K562 (cell line): ENCODE data around the gene PSMA6. TPM values are rescaled to one million over a fixed set of nuclear protein-coding genes. Genes with fewer than 3 reads are reported as not detected.

Experiments
- ATAC-seq: fragments of 200-7000 bp; cut with Tn5 transposase; 3 replicates; pipeline ENCODE4 v1.9.1; 2020; ENCODE audit warnings: moderate library complexity
- BruUV-seq: library from RNA; stranded (reverse); fragments of 400-500 nt; replicated peaks from 2 replicates; lab custom pipeline; 2021; lab: Mats Ljungman, UMichigan
- CTCF ChIA-PET: fragments of 300-600 bp; formaldehyde crosslinking; extraction: SDS; loops from one replicate; lab custom pipeline; 2021; ENCODE audit warnings: low intra/inter-chr PET ratio; lab: Yijun Ruan, JAX
- POLR2A ChIA-PET: fragments of 300-600, 350-650 bp; sonication (Branson Sonifier 250); formaldehyde crosslinking; extraction: SDS; loops from one replicate; lab custom pipeline; 2021; ENCODE audit warnings: antibody characterized with exemption, inconsistent platforms; lab: Yijun Ruan, JAX
- DNase-seq, 4 experiments: peaks; one replicate each; pipeline versions ENCODE4 v3.0.0 to v3.0.0-alpha.2; 2011 to 2018; ENCODE audit warnings: low spot score in 3 of 4, mixed read lengths in 3 of 4; ENCODE audit errors: extremely low read depth in 1 of 4
- FAIRE-seq: peaks from 2 replicates; lab custom pipeline; 2011; peaks lifted over from hg19 to GRCh38; lab: Jason Lieb, UNC
- H2AFZ ChIP-seq: 2 replicates; pipeline ENCODE4 v1.6.0; 2011; ENCODE audit warnings: low read depth, low read length, control low read depth, inconsistent platforms
- H3K27ac ChIP-seq: fragments of 200-600 bp; 3 replicates; pipeline ENCODE4 v1.8.0; 2011; ENCODE audit warnings: low read depth, mild to moderate bottlenecking, control low read depth, inconsistent platforms, low read length, moderate library complexity, mixed read lengths; ENCODE audit errors: extremely low read depth
- H3K27me3 ChIP-seq, 2 experiments: fragments of 300-600 bp in 1 of 2; 2 replicates in 1 of 2; 3 replicates in 1 of 2; pipeline versions ENCODE4 v1.6.0 to v1.8.0; 2011; ENCODE audit warnings: inconsistent platforms in 2 of 2, low read length in 2 of 2, mild to moderate bottlenecking in 1 of 2, mixed read lengths in 1 of 2, moderate library complexity in 1 of 2; ENCODE audit not compliant: control insufficient read depth in 2 of 2, insufficient read depth in 2 of 2
- H3K36me3 ChIP-seq: fragments of 300-600 bp; 3 replicates; pipeline ENCODE4 v1.8.0; 2011; ENCODE audit warnings: mild to moderate bottlenecking, low read length, inconsistent platforms; ENCODE audit not compliant: control insufficient read depth, insufficient read depth
- H3K4me1 ChIP-seq, 2 experiments: fragments of 200-600 bp in 1 of 2; replicated peaks in 1 of 2; 2 replicates in 1 of 2; 3 replicates in 1 of 2; pipeline versions ENCODE4 v1.5.1 to v1.8.0; 2011; ENCODE audit warnings: inconsistent platforms in 2 of 2, low read length in 2 of 2, mild to moderate bottlenecking in 1 of 2, mixed read lengths in 1 of 2, moderate library complexity in 1 of 2; ENCODE audit not compliant: control insufficient read depth in 2 of 2, insufficient read depth in 2 of 2
- H3K4me2 ChIP-seq: 2 replicates; pipeline ENCODE4 v1.6.1; 2011; ENCODE audit warnings: low read length, control low read depth, inconsistent platforms, mixed read lengths; ENCODE audit not compliant: insufficient read depth
- H3K4me3 ChIP-seq: fragments of 200-600 bp; sonication (generic), shearing (Covaris generic); 2 replicates; pipeline ENCODE4 v1.5.1; 2016; ENCODE audit warnings: control low read depth, inconsistent platforms
- H3K79me2 ChIP-seq: fragments of 200-600 bp; 3 replicates; pipeline ENCODE4 v1.8.0; 2011; ENCODE audit warnings: low read length, inconsistent platforms; ENCODE audit not compliant: control insufficient read depth, insufficient read depth
- H3K9ac ChIP-seq, 2 experiments: 2 replicates each; pipeline versions ENCODE4 v1.6.0 to v1.6.1; 2011; ENCODE audit warnings: low read depth in 2 of 2, low read length in 2 of 2, control low read depth in 1 of 2, inconsistent platforms in 1 of 2, mild to moderate bottlenecking in 1 of 2, mixed read lengths in 1 of 2; ENCODE audit not compliant: insufficient read depth in 1 of 2
- H3K9me1 ChIP-seq: one replicate; pipeline ENCODE4 v1.6.0; 2011; ENCODE audit warnings: inconsistent platforms, mild to moderate bottlenecking, low read length, moderate library complexity; ENCODE audit not compliant: control insufficient read depth, insufficient read depth
- H3K9me3 ChIP-seq: replicated peaks from 2 replicates; pipeline ENCODE4 v1.5.1; 2011; ENCODE audit warnings: low read depth, low read length, inconsistent platforms; ENCODE audit not compliant: control insufficient read depth, insufficient read depth
- H4K20me1 ChIP-seq: replicated peaks from 2 replicates; pipeline ENCODE4 v1.6.1; 2011; ENCODE audit warnings: low read length, inconsistent platforms, mixed read lengths; ENCODE audit not compliant: control insufficient read depth, insufficient read depth
- CBX2 ChIP-seq: fragments of 200-600 bp; sonication (generic); IDR thresholded peaks from one replicate; pipeline ENCODE4 v1.6.1; 2012; ENCODE audit warnings: mild to moderate bottlenecking, low read length, inconsistent platforms; ENCODE audit not compliant: insufficient read depth, poor library complexity, severe bottlenecking
- POLR2AphosphoS2 ChIP-seq: IDR thresholded peaks from 2 replicates; pipeline ENCODE4 v1.6.1; 2012; ENCODE audit warnings: low read length, improper control_type of control experiment
- SAP30 ChIP-seq: fragments of 200-600 bp; sonication (generic); IDR thresholded peaks from 2 replicates; pipeline ENCODE4 v1.6.1; 2012; ENCODE audit warnings: borderline replicate concordance, low read depth, mild to moderate bottlenecking, moderate library complexity, low read length, control low read depth, inconsistent platforms; ENCODE audit not compliant: insufficient read depth, poor library complexity, severe bottlenecking
- WGBS: fragments of 100-300 bp; shearing (Covaris generic); methylation state at CpG from one replicate; pipeline ENCODE4 v1.1.6; 2016; ENCODE audit warnings: low coverage, mixed read lengths; ENCODE audit not compliant: insufficient coverage; ENCODE audit errors: missing lambda C conversion rate; 5-methylcytosine and 5-hydroxymethylcytosine counted together
- in situ Hi-C: fragments of 300-500 bp; cut with MboI; formaldehyde crosslinking; loops from 4 replicates; pipeline ENCODE4 v1.15.0; 2018; ENCODE audit warnings: inconsistent platforms, mixed read lengths
- intact Hi-C: fragments of 100-400 bp; cut with micrococcal nuclease; formaldehyde crosslinking; loops from 2 replicates; pipeline ENCODE4 v1.14.2; 2022
- polyA plus RNA-seq, 8 experiments: library from polyadenylated mRNA; depleted of rRNA in 4 of 8; stranded (reverse) in 5 of 8; unstranded in 3 of 8; fragments of >200 nt; fragmentation: Nextera tagmentation in 2 of 8; fragmentation: Illumina TruSeq in 1 of 8; extraction: Ambion mirVana in 2 of 8; extraction: Trizol in 1 of 8; gene quantifications; 2 replicates each; pipeline versions ENCODE4 v1.2.1 to v1.2.3, GENCODE V29; 2011 to 2014; ENCODE audit warnings: inconsistent platforms in 1 of 8, missing spikeins in 1 of 8
- total RNA-seq, 7 experiments: library from RNA; depleted of rRNA in 6 of 7; stranded (reverse); fragments of >200 nt in 6 of 7; fragmentation: Illumina TruSeq in 2 of 7; extraction: Trizol in 2 of 7; gene quantifications; 2 replicates each; pipeline versions ENCODE4 v1.2.1 to v1.2.3, GENCODE V29; 2011 to 2021; ENCODE audit warnings: low replicate concordance in 1 of 7
- TF ChIP-seq, protein P1 (sequence below): fragments of 200-400 bp; formaldehyde crosslinking; IDR thresholded peaks from 2 replicates; pipeline ENCODE4 v1.6.1; 2017; ENCODE audit warnings: mild to moderate bottlenecking, low read depth, low read length, moderate library complexity

PSMA6 gene
- total and polyA plus RNA-seq, 9 of the 15 experiments (the other 6 are each of a cell fraction or from before 2014, with no cell fraction given), result 210 to 952 (median 288) TPM

GRCh38 chr14:35317820-35318219 is 25.6 kb downstream of the PSMA6 start (continued):
- TF ChIP-seq, protein P1, sequence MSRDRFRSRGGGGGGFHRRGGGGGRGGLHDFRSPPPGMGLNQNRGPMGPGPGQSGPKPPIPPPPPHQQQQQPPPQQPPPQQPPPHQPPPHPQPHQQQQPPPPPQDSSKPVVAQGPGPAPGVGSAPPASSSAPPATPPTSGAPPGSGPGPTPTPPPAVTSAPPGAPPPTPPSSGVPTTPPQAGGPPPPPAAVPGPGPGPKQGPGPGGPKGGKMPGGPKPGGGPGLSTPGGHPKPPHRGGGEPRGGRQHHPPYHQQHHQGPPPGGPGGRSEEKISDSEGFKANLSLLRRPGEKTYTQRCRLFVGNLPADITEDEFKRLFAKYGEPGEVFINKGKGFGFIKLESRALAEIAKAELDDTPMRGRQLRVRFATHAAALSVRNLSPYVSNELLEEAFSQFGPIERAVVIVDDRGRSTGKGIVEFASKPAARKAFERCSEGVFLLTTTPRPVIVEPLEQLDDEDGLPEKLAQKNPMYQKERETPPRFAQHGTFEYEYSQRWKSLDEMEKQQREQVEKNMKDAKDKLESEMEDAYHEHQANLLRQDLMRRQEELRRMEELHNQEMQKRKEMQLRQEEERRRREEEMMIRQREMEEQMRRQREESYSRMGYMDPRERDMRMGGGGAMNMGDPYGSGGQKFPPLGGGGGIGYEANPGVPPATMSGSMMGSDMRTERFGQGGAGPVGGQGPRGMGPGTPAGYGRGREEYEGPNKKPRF, result no peak
- no peak for TF ChIP-seq CBX2

- DNase-seq, result no peak
- ChIA-PET POLR2A (interaction anchor here (0.8 kb wide), 1 partner anchor 14 kb away, joined by 6 read pairs; no protein-coding TSS in a partner anchor), CTCF (no interaction called here)
- BruUV-seq, result no TSS peak
- Histone ChIP-seq H3K79me2 (no peaks in the 10 kb centered on the region), H3K27me3 (no peaks in the 10 kb centered on the region), H3K9me3 (no peaks in the 10 kb centered on the region), H4K20me1 (no peaks in the 10 kb centered on the region), H3K27ac (no peak overlapping the region), H3K9ac (no peak overlapping the region), H3K9me1 (no peaks in the 10 kb centered on the region), H2AFZ (no peak overlapping the region), H3K4me2 (no peak overlapping the region), H3K36me3 (peaks cover 38% of the 10 kb centered on the region; the same call in 2 of the 3 replicates), H3K4me1 (no peaks in the 10 kb centered on the region), H3K4me3 (no peak overlapping the region)
- no peak for FAIRE-seq
- TF ChIP-seq POLR2AphosphoS2 (0 out of 2 replicates have a peak, but pooled peaks have one; percentile 37), SAP30 (no peak)
- in situ Hi-C loops, result no loop called here
- no peak for ATAC-seq
- 89% methylated on average over 4 of the region's 4 CpGs for WGBS
- intact Hi-C loops, result no loop called here
Measured at GRCh38 chr14:35319509-35319908, 27.3 kb downstream of the PSMA6 start.
